ENCODE measurements around the gene MTUS2.
"Not testable (repeated sequence)": the region's sequence is repeated elsewhere in the genome, so short reads cannot be mapped to it uniquely, and the experiment has no call there.

The MTUS2 gene

DNA sequence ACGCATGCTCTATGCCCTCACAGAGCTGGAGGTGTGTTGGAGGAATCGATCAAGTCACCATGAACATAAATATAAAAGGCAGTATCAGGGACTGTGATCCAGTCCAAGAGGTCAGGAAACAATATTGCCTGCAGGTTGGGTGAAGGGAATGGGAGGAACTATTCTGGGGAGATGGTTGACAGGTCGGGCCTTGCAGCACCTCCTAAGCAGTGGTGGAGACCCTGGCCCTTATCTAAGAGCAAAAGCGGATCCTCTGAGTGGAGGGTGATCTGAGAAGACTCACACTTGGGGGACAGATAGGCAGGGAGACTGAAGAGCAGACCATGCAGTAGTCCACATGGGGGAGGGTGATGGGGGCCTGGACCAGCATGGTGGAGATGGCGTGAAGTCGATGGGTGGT is 561.9 kb downstream of the MTUS2 start:
- in situ Hi-C loops (cut with MboI; ENCODE audit: low sequenced_read_pairs), result no loop called here

DNA sequence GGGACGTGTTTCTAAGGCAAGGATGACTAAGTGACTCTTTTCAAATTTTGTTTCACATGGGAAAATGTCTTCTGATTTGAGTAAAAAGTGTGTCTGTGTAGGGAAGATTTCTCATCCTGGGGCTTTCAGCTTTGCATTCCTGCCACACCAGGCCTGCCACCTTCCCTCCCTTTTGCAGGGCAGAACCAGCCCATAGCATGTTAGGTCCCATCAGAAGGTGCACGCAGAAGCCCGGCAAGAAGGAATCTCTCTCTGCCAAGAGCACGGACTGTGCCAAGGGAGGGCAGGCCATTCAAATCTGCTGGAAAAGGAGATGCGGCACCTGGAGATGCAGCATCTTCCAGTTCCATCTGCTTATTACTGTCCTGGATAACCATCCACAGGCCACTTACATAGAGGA is 563.3 kb downstream of the MTUS2 start:
- in situ Hi-C loops (cut with MboI; ENCODE audit: low sequenced_read_pairs), result no loop called here

DNA sequence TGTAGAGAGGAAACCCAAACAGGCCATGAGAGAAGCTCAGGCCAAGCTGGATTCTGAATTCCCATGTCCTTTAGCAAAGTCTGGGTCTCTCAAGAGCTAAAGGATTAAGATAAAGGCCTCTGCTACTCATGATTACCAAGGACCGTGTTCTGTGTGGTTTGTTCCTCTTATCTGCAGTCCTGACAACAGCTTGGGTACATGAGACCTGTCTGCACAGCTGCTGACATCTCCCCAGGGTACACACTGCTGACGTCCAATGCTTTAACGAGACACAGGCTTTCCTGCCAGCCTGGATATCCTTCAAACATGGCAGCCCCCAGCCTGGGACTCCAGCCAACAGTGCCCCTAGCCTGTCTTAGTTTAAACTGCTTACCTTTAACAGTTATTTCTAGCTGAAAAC is 564.3 kb downstream of the MTUS2 start:
- in situ Hi-C loops (cut with MboI; ENCODE audit: low sequenced_read_pairs), result no loop called here

DNA sequence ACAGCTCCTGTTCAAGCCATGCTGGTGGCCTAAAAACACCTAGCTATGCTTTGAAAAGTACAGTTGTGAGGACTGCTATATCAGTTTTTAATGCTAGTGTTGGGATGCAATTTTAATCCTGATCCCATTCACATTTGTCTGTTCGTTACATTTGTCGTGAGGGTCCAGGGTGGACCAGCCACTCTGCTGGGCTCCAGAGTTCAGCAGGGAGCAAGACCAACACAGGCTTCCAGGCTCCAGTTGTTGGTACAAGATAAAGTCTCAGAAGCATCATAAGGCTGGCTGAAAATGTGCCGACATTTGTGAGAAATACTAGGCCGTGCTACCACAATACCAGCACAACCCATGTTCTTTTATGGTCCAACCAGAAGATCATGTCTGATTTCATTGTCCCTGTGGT is 564.7 kb downstream of the MTUS2 start:
- in situ Hi-C loops (cut with MboI; ENCODE audit: low sequenced_read_pairs), result no loop called here

DNA sequence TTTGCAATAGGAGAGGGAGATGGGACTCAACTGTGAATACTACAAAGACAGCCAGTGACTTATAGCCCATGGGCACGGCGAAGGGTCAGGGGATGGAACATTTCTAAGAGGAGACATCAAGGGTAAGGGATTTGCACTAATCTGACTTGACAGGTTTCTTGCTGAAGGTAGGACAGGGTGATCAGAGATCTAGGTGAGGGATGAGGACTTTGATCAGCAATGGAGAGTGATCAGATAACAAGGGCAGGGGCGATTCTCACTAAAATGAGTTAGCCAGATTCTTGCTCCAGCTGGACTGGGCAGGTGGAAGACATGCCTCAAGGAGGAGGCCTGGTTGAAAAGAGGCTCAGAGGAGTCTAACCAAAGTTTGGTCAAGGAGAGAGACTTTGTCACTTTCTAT is 566.1 kb downstream of the MTUS2 start:
- in situ Hi-C loops (cut with MboI; ENCODE audit: low sequenced_read_pairs), result no loop called here

DNA sequence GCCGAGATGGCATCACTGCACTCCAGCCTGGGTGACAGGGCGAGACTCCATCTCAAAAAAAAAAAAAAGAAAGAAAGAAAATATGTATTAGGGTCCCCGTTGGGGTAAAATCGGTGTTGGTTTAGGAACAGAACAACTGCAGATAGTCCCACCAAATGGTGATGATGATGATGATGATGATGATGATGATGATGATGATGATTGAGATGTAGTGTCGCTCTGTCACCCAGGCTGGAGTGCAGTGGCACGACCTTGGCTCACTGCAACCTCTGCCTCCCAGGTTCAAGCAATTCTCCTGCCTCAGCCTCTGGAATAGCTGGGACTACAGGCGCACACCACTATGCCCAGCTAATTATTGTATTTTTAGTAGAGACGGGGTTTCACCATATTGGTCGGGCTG is 570.5 kb downstream of the MTUS2 start:
- in situ Hi-C loops (cut with MboI; ENCODE audit: low sequenced_read_pairs), result not testable (repeated sequence)

DNA sequence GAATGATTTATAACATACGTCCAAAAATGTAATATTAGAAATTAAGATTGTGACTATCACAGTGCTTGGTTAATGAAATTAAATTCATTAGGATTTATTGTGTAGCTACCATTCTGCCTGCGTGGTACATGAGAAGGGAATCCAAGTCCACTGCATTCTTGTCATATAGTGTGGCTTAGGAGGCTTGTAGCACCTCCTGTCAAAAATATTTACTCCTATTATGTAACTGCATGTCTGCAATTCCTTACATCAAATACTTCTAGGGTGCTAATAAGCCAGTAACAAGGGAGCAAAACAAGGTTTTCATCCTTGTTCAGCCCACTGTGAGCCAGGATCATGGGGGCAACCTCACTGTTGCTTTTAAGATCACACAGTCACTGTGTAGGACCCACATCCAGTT is 576.3 kb downstream of the MTUS2 start:
- in situ Hi-C loops (cut with MboI; ENCODE audit: low sequenced_read_pairs), result no loop called here

DNA sequence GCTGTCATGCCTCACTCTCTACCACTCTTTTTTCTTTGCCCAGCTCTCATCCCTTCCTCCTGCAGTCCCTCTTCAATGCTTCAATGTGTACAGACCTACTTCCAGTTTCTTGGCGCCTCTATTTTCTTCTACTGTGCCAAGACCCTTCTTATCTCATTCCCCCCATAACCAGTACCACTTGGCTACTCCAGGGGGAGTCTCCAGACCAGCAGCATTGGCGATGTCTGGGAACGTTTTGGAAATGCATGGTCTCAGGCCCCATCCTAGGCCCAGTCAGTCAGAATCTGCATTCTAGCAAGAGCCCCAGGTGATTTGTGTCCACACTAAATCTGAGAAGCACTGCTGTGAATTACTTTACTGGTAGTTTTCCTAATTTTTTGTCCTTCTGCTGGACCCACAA is 577.1 kb downstream of the MTUS2 start:
- in situ Hi-C loops (cut with MboI; ENCODE audit: low sequenced_read_pairs), result no loop called here

DNA sequence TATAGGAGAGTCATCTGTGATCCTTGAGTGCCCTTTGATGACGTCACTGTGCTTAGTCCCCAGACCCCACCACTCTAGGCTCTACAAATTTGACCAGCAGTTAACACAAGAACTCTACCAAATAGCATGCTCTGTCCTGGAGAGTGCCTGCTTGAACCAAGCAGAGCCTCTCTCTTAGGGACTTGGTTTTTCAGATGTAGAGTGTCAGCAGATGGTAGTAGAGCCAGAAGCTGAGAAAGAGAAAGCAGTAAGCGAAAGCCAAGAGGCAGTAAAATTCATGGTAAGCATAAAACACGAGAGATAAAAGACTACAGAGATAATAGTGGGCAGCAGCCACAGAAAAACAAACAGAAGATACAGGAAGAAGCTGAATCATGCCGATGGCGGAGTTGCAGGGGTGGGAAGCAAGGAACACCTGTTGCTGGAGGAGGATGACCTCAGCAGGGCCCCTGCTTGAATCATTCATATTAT is 582.1 kb downstream of the MTUS2 start:
- in situ Hi-C loops (cut with MboI; ENCODE audit: low sequenced_read_pairs), result no loop called here

DNA sequence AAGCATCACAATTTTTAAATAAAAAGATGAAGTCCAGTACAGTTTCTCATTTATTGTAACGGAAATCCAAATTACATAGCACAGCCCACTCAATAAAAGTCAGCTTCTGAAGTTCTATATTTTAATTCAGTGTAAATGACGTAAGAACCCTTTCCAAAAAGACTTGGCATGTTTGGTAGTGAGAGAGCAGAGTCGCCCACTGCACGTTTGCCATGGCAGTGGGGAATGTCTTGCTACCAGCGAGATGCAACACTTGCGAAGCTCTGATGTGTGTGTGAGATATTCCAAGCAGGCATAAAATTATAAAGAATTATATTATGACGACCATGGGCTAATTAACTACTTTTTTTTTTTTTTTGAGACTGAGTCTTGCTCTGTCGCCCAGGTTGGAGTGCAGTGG is 585.3 kb downstream of the MTUS2 start:
- in situ Hi-C loops (cut with MboI; ENCODE audit: low sequenced_read_pairs), result no loop called here

DNA sequence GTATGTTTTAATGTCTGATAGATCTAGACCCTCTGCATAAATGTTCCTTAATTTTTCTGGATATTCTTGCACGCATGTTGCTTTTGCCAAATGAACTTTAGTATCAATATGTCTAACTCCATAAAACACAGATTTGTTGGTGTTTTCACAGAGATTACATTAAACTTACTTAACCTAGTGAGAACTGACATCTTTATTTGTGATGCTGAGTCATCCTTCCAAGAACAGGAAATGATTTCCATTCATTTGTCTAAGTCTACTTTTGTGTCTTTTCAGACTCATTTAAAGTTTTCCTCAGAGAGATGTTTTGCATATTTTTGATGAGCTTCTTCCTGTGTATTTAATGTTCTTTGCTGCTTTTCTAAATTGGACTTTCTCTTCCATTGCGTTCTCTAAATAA is 591.3 kb downstream of the MTUS2 start:
- in situ Hi-C loops (cut with MboI; ENCODE audit: low sequenced_read_pairs), result no loop called here

DNA sequence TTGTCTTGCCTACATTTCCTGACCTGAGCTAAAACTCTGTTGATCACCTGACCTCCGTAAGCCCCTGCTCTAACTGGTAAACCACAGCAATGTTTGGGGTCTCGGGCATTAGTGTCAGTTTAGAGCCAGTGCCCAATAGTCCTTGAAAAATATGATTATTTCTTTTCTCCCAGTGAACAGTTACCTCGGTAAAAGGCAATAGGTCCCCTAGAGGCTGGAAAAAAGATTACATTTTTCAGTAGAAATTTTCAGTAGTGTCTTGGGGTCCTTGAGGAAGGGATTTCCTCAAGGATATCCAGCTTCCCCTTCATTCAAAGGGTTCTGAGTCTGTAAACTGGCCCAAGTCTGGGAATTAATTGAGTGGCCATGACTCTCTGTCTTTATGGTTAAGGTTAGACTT is 597.9 kb downstream of the MTUS2 start:
- in situ Hi-C loops (cut with MboI; ENCODE audit: low sequenced_read_pairs), result no loop called here

DNA sequence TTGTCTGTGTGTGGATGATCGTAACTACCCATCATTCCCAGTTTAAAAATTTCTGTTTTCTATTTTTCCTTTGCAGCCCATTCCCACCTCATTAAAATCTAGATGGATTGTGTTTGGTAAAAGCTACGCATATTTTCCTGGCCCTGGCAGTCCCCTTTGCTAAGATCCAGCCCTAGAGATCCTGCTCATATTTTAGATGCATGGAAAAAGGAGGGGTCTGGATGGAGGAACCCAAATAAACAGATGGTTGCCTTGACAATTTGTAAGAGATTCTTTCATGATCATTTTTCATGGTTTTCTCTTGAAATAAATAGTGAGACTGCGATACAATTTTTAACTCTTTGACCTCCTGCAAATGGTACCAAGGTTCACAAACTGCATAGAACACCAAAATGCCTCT is 601.0 kb downstream of the MTUS2 start:
- in situ Hi-C loops (cut with MboI; ENCODE audit: low sequenced_read_pairs), result no loop called here

DNA sequence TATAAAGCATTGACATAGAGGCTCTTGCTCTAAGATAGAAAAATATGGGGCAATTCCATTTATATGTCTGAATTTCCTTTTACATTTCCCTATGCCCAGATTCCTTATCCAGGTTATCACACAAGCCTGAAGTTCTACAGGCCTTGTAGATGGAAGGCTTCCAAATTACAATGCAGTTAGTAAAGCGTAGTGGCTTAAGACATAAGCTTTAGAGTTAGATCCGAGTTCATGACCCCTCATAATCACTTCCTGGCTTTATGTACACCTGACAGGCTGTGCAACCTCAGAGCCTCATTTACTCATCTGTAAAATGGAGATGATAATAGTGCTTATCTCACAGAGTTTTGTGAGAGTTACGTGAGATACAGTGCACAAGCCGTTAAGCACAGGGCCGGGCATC is 601.9 kb downstream of the MTUS2 start:
- in situ Hi-C loops (cut with MboI; ENCODE audit: low sequenced_read_pairs), result no loop called here

DNA sequence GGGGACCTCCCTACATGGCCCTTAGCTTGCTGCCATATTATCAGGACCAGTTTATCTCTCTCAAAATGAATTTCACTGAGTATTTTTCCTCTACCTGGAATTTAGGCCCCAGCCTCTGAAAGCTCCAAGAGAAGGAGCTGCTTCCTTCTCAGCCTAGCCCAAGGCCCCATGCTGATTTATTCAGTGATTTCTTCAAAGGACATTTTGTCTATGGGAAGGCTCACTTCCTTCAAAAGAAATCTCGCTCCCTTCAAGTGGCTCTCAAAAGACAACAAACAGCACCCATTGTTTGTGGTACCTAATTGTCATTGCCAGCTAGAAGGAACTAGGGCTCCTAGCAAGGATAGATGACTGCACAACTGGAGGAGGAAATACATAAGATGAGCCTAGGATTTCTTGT is 602.9 kb downstream of the MTUS2 start:
- in situ Hi-C loops (cut with MboI; ENCODE audit: low sequenced_read_pairs), result no loop called here

DNA sequence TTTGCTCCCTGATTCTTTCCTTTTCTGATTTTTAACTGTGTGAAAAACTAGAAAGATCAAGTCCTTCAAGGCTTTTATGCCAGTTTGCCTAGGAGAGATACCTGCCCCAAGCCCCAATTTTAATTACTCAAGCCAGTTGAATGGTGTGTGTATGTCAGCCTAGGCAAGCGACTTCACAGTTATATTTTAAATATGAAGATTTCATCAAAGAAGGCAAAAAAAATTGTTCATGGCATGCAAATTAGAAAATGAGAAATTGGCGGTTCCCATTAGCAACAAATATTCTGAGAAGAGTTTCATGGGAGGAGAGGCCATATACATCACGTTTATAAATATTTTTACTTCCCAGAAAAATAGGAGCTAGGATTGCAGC is 607.8 kb downstream of the MTUS2 start:
- in situ Hi-C loops (cut with MboI; ENCODE audit: low sequenced_read_pairs), result no loop called here

DNA sequence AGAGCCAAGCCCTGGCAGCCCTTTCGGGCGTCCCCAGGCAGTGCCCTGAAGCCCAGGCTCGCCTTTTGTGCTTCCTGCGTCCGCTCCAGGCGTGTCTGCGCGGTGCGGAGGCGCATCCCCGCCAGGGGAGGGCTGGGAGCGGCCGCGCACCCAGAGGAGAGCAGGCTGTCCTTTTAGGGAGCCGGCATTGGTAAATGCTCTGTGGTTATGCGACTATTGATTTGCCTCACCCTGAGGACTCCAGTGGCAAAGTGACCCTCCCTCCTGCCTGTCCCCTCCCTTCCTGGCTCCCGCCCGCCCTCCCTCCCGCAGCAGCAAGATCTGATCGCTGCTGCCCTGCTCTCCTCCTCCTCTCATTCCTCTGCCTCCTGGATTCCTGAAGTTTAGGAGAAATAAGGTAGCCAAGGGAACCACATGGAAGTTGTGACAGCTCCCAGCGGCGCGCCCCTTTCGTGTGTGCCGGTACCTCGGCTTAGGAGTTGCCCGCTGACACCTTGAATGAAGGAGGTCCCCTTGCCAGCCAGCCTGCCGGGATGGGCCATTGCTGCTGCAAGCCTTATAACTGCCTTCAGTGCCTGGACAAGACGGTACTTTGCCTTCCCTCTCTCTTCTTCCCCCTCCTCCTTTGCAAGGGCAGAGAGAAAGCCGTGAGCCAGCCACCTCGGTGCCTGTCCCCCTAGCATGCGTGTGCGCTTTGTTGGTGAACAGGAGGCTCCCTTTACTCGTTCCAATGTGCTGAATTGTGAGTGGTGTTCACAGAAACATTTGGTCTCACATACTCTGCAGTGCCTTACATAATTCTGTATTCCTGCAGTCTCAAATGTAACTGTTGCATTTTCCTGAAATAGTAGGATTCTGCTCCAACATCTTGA is 608.4 kb downstream of the MTUS2 start:
- in situ Hi-C loops (cut with MboI; ENCODE audit: low sequenced_read_pairs), result no loop called here

DNA sequence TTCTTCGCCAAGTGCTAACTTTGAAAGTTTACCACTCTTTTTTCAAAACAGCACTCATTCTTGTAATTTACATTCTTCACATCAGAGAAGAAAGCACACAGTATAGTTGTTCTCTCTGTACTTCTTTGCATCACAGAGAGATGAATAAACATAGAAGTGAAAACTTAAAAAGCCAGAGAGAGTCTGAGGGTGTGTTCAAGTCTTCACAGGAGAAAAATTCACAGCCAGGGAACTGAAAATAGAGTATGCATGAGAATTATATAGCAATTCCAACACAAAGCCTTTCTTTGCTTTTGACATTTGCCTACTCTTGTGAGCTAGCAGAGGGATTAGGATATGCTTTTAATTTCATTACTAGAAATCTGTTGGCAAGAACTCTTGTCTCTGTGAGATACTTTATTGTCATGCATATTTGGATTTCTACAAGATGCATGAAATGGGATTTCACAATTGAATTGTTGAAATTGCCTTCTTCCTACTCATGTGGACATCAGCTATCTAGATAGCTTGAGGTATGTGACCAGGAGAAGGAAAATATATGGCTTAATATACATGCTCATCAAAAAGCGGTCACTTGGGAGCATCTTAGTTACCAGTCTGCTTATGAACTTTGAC is 609.3 kb downstream of the MTUS2 start:
- in situ Hi-C loops (cut with MboI; ENCODE audit: low sequenced_read_pairs), result no loop called here

DNA sequence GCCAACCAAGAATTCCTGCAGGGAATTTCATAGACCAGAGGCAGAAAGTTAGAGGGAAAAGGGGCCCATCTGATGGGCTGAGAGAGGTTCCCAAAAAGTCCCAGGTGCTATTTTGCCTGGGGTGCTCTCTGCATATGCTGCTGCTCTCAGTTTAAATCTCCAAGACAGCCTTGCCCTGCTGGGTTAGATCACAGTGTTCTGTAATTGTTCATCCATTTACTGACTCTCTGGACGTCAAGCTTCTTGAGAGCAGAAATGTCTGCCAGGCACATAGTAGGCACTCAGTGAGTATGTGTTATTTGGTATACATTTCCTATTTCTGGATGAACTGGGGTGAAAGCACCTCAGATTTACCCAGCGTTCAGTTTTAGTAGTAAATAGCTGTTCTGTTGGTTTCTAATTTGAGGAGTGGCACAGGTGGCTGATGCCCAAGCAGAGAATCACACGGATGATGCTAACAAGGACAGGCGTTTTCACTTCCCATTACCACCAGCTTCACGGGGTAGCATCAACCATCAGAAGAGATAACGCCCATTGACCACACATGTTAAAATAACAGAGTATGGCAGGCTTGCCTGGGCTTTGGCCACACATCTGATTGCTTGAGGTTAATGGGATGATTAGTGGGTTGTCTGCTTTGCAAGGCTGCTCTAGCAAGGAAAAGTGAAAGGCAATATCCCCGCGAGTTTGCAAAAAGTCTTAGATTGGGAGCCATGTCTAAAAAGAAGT is 614.2 kb downstream of the MTUS2 start:
- in situ Hi-C loops (cut with MboI; ENCODE audit: low sequenced_read_pairs), result no loop called here

DNA sequence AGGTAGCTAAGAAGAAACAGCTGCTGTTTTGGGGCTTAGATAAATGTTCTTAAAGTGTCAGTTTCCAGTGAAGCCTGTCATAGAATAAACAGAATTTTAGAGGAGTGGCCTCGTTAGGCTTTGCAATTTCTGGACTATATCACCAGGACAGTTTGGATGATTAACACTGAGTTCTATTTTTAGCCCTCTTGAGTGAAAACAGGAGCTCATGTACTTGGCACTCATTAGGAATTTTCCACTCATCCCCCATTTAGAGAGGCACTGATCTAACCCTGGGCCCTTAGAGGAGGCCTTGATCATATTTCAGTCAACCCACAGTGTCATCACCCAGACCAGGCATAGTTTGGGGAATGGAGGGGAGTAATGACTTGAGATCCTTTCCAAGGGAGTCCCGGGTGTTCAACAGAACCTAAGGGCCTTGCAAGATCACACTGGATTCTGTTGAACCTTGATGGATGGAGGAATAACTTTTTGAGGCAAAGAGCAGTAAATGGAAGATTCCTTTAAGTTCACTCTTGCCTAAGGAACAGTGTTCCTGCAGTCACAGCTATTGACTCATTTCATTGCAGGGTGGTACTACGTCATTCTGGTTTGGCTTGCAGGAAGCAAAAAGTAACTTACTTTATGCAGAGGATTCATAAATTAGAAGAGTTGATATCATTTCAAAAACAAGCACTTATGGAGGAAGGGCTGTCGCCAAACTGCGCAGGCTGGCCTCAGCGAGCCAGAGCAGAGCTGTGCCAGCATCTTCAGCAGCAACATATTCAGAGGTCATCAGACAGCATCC is 615.2 kb downstream of the MTUS2 start:
- in situ Hi-C loops (cut with MboI; ENCODE audit: low sequenced_read_pairs), result no loop called here

DNA sequence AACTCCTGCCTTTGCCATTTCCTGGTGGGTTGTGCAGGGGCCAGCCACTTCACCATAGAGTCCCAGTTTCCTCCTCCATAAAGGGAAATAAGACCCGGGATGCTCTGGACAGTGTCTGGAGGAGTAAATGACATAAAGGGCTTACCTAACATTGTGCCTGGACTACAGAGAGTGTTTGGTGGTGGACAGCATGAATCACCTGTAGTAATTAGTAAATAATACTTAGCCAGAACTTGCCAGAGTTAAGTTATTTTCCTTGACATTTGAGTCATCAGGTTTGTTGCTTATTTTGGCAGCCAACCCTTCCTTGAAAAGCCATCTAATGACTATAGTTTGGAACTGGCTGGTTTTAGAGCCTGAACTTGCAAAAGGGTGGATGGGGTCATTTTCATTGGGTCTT is 616.2 kb downstream of the MTUS2 start:
- in situ Hi-C loops (cut with MboI; ENCODE audit: low sequenced_read_pairs), result no loop called here

All from HL-60/S4 (cell line).